ENCODE data around the gene SLC25A5. TPM values are rescaled to one million over a fixed set of nuclear protein-coding genes. Genes with fewer than 3 reads are reported as not detected.
A peak's percentile ranks its signal among the peaks of the same experiment; 100 is the strongest.

Gene SLC25A5
- total RNA-seq, 2 donors from 2014 or later: 153 to 157 TPM

- Mint-ChIP-seq H3K4me1 (no peaks in the 10 kb centered on the region), H3K36me3 (ENCODE audit: low read depth) (peaks cover 2% of the 10 kb centered on the region), H3K27ac (no peak overlapping the region), H3K4me3 (no peak overlapping the region), H3K27me3 (no peaks in the 10 kb centered on the region)
- no peaks in the 10 kb centered on the region for H3K9me3 ChIP-seq (ENCODE audit: control insufficient read depth, low read length, poor library complexity, severe bottlenecking)
- ATAC-seq (no peak), DNase-seq (no peak)
These were observed 9.1 kb upstream of the SLC25A5 start for GRCh38 chrX:119459181-119459580.

- Mint-ChIP-seq H3K36me3 (ENCODE audit: low read depth) (no peaks in the 10 kb centered on the region), H3K27ac (no peak overlapping the region), H3K27me3 (no peaks in the 10 kb centered on the region), H3K4me1 (no peaks in the 10 kb centered on the region), H3K4me3 (no peak overlapping the region)
- DNase-seq: no peak
- ATAC-seq: no peak
- no peaks in the 10 kb centered on the region for H3K9me3 ChIP-seq (ENCODE audit: control insufficient read depth, low read length, poor library complexity, severe bottlenecking)
These were observed 2.7 kb upstream of the SLC25A5 start for GRCh38 chrX:119465555-119465954.

- H3K27me3 Mint-ChIP-seq: no peaks in the 10 kb centered on the region
- H3K27ac Mint-ChIP-seq: no peak overlapping the region
- H3K9me3 ChIP-seq (ENCODE audit: control insufficient read depth, low read length, poor library complexity, severe bottlenecking): no peaks in the 10 kb centered on the region
- no peaks in the 10 kb centered on the region for H3K36me3 Mint-ChIP-seq (ENCODE audit: low read depth)
- peak overlapping the region; percentile 41 for H3K4me3 Mint-ChIP-seq
- DNase-seq: no peak
- ATAC-seq: no peak
- H3K4me1 Mint-ChIP-seq: no peaks in the 10 kb centered on the region
These were observed 1.3 kb upstream of the SLC25A5 start for GRCh38 chrX:119466970-119467369.

GRCh38 chrX:119467433-119467832 lies 811 bp upstream of the SLC25A5 start:
- no peaks in the 10 kb centered on the region for H3K9me3 ChIP-seq (ENCODE audit: control insufficient read depth, low read length, poor library complexity, severe bottlenecking)
- DNase-seq: no peak
- no peak for ATAC-seq
- Mint-ChIP-seq H3K4me3 (peak overlapping the region; percentile 93), H3K27ac (no peak overlapping the region), H3K4me1 (no peaks in the 10 kb centered on the region), H3K36me3 (ENCODE audit: low read depth) (no peaks in the 10 kb centered on the region), H3K27me3 (no peaks in the 10 kb centered on the region)

GRCh38 chrX:119468551-119469312 lies 488 bp downstream of the SLC25A5 start:
- ATAC-seq: peak; percentile 81
- no peaks in the 10 kb centered on the region for H3K27me3 Mint-ChIP-seq
- DNase-seq: peak; percentile 80 to 88 (median 83)
- no peaks in the 10 kb centered on the region for H3K9me3 ChIP-seq (ENCODE audit: control insufficient read depth, low read length, poor library complexity, severe bottlenecking)
- peak overlapping the region; percentile 89 for H3K27ac Mint-ChIP-seq
- H3K36me3 Mint-ChIP-seq (ENCODE audit: low read depth): no peaks in the 10 kb centered on the region
- H3K4me1 Mint-ChIP-seq: no peaks in the 10 kb centered on the region
- peak overlapping the region; percentile 93 for H3K4me3 Mint-ChIP-seq

- no peak for DNase-seq
- no peak for ATAC-seq
- Mint-ChIP-seq H3K27ac (peak overlapping the region; percentile 89), H3K27me3 (no peaks in the 10 kb centered on the region), H3K4me1 (no peaks in the 10 kb centered on the region), H3K36me3 (ENCODE audit: low read depth) (no peaks in the 10 kb centered on the region), H3K4me3 (peak overlapping the region; percentile 93)
- H3K9me3 ChIP-seq (ENCODE audit: control insufficient read depth, low read length, poor library complexity, severe bottlenecking): no peaks in the 10 kb centered on the region
These were observed 1.0 kb downstream of the SLC25A5 start for GRCh38 chrX:119469313-119469635.

- no peaks in the 10 kb centered on the region for H3K27me3 Mint-ChIP-seq
- H3K9me3 ChIP-seq (ENCODE audit: control insufficient read depth, low read length, poor library complexity, severe bottlenecking): no peaks in the 10 kb centered on the region
- DNase-seq (no peak), ATAC-seq (no peak)
- no peaks in the 10 kb centered on the region for H3K36me3 Mint-ChIP-seq (ENCODE audit: low read depth)
- peaks cover 2% of the 10 kb centered on the region for H3K4me1 Mint-ChIP-seq
- no peak overlapping the region for H3K27ac Mint-ChIP-seq
- no peak overlapping the region for H3K4me3 Mint-ChIP-seq
These were observed 6.6 kb downstream of the SLC25A5 start for GRCh38 chrX:119474615-119475388.

GRCh38 chrX:119475389-119476101 lies 7.3 kb downstream of the SLC25A5 start:
- Mint-ChIP-seq H3K27me3 (no peaks in the 10 kb centered on the region), H3K27ac (no peak overlapping the region)
- no peak for ATAC-seq

GRCh38 chrX:119477812-119478232 lies 9.6 kb downstream of the SLC25A5 start:
- no peaks in the 10 kb centered on the region for H3K9me3 ChIP-seq (ENCODE audit: control insufficient read depth, low read length, poor library complexity, severe bottlenecking)
- no peak for DNase-seq
- no peaks in the 10 kb centered on the region for H3K27me3 Mint-ChIP-seq
- H3K4me1 Mint-ChIP-seq: peaks cover 2% of the 10 kb centered on the region
- no peak overlapping the region for H3K27ac Mint-ChIP-seq
- H3K4me3 Mint-ChIP-seq: no peak overlapping the region
- no peaks in the 10 kb centered on the region for H3K36me3 Mint-ChIP-seq (ENCODE audit: low read depth)
- ATAC-seq: no peak

More at GRCh38 chrX:119475389-119476101, 7.3 kb downstream of the SLC25A5 start:
- peaks cover 2% of the 10 kb centered on the region for H3K4me1 Mint-ChIP-seq
- H3K9me3 ChIP-seq (ENCODE audit: control insufficient read depth, low read length, poor library complexity, severe bottlenecking): no peaks in the 10 kb centered on the region
- H3K4me3 Mint-ChIP-seq: no peak overlapping the region
- no peaks in the 10 kb centered on the region for H3K36me3 Mint-ChIP-seq (ENCODE audit: low read depth)
- DNase-seq: no peak

- ATAC-seq (no peak), DNase-seq (no peak)
- H3K9me3 ChIP-seq (ENCODE audit: control insufficient read depth, low read length, poor library complexity, severe bottlenecking): no peaks in the 10 kb centered on the region
- H3K27me3 Mint-ChIP-seq: no peaks in the 10 kb centered on the region
- no peaks in the 10 kb centered on the region for H3K36me3 Mint-ChIP-seq (ENCODE audit: low read depth)
- peaks cover 2% of the 10 kb centered on the region for H3K4me1 Mint-ChIP-seq
- H3K27ac Mint-ChIP-seq: no peak overlapping the region
- H3K4me3 Mint-ChIP-seq: no peak overlapping the region
These were observed 10.3 kb downstream of the SLC25A5 start for GRCh38 chrX:119478504-119478903.

- Mint-ChIP-seq H3K4me1 (peaks cover 2% of the 10 kb centered on the region), H3K36me3 (ENCODE audit: low read depth) (no peaks in the 10 kb centered on the region), H3K4me3 (no peak overlapping the region), H3K27ac (no peak overlapping the region), H3K27me3 (no peaks in the 10 kb centered on the region)
- ATAC-seq (no peak), DNase-seq (no peak)
- H3K9me3 ChIP-seq (ENCODE audit: control insufficient read depth, low read length, poor library complexity, severe bottlenecking): no peaks in the 10 kb centered on the region
These were observed 11.6 kb downstream of the SLC25A5 start for GRCh38 chrX:119479845-119480244.

GRCh38 chrX:119481323-119481801 lies 13.1 kb downstream of the SLC25A5 start:
- Mint-ChIP-seq H3K27me3 (no peaks in the 10 kb centered on the region), H3K4me3 (no peak overlapping the region), H3K27ac (no peak overlapping the region), H3K36me3 (ENCODE audit: low read depth) (no peaks in the 10 kb centered on the region), H3K4me1 (no peaks in the 10 kb centered on the region)
- ATAC-seq: no peak
- no peak for DNase-seq
- H3K9me3 ChIP-seq (ENCODE audit: control insufficient read depth, low read length, poor library complexity, severe bottlenecking): no peaks in the 10 kb centered on the region

GRCh38 chrX:119482041-119482440 lies 13.8 kb downstream of the SLC25A5 start:
- Mint-ChIP-seq H3K4me3 (peak overlapping the region; percentile 83), H3K27me3 (no peaks in the 10 kb centered on the region), H3K27ac (peak overlapping the region; percentile 29), H3K4me1 (no peaks in the 10 kb centered on the region), H3K36me3 (ENCODE audit: low read depth) (no peaks in the 10 kb centered on the region)
- ATAC-seq: no peak
- H3K9me3 ChIP-seq (ENCODE audit: control insufficient read depth, low read length, poor library complexity, severe bottlenecking): no peaks in the 10 kb centered on the region
- DNase-seq: no peak

Measured in T-helper 17 cell (primary cell).